Peyer's patch (tissue), 4 donors: Measurements from ENCODE around the gene GPR183. TPM values are rescaled to one million over a fixed set of nuclear protein-coding genes. Genes with fewer than 3 reads are reported as not detected.

Experiments
- DNase-seq, 3 donors: peaks; one replicate each; pipeline ENCODE4 v3.0.0-alpha.2; 2017 to 2019
- H3K27ac ChIP-seq, 4 donors: fragments of 200-600 bp; sonication (generic); one replicate each; pipeline ENCODE4 v1.5.1; 2016 to 2019
- H3K27me3 ChIP-seq, 2 donors: fragments of 200-600 bp; sonication (generic); one replicate each; pipeline ENCODE4 v1.5.1; 2019
- H3K36me3 ChIP-seq, 3 donors: fragments of 200-600 bp; sonication (generic); one replicate each; pipeline ENCODE4 v1.5.1; 2016 to 2019
- H3K4me1 ChIP-seq, 4 donors: fragments of 200-600 bp; sonication (generic); one replicate each; pipeline ENCODE4 v1.5.1; 2016 to 2019
- H3K4me3 ChIP-seq, 4 donors: fragments of 200-600 bp; sonication (generic); 1 replicate in 3 of 4; 2 replicates in 1 of 4; pipeline ENCODE4 v1.5.1; 2016 to 2019; ENCODE audit warnings: mild to moderate bottlenecking in 1 of 4
- H3K9me3 ChIP-seq, 4 donors: fragments of 200-600 bp; sonication (generic); one replicate each; pipeline ENCODE4 v1.5.1; 2016 to 2019; ENCODE audit warnings: mild to moderate bottlenecking in 1 of 4
- POLR2A ChIP-seq, 2 donors: fragments of 450-650 bp; IDR thresholded peaks; one replicate each; pipeline ENCODE4 v1.5.1; 2017; ENCODE audit warnings: antibody characterized with exemption in 2 of 2, mild to moderate bottlenecking in 2 of 2, moderate library complexity in 2 of 2
- total RNA-seq, 4 donors: library from RNA; depleted of rRNA; stranded (reverse); fragments of >200 nt; gene quantifications; one replicate each; pipeline ENCODE4 v1.1.0, GENCODE V29; 2016
- TF ChIP-seq, protein P1 (sequence below), 6 experiments: fragments of 450-650 bp in 4 of 6; fragments of 200-600 bp in 2 of 6; sonication (generic) in 1 of 6; IDR thresholded peaks; one replicate each; pipeline ENCODE4 v1.5.1; 2017 to 2019; ENCODE audit warnings: antibody characterized with exemption in 6 of 6, mild to moderate bottlenecking in 3 of 6, moderate library complexity in 1 of 6

The GPR183 gene
- total RNA-seq, 4 donors from 2014 or later, result 1.1 to 24.8 (median 3.9) TPM

DNA sequence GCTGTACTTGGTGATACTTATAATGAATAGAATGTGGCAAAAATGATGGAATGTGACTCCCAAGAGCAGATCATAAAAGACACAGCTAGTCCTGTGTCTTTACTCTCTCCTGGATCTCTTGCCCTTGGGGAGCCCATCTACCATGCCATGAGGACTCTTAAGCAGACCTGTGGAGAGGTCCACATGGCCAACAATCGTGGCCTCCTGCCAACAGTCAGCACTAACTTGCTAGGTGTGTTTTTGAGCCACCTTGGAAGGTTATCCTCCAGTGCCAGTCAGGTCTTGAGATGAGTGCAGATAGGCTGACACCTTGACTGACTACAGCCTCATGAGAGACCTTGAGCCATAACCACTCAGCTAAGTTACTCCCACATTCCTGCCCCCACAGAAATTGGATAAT, 22.3 kb upstream of the GPR183 start:
- Histone ChIP-seq H3K36me3 (peaks cover 0 to 18% (median 0%) of the 10 kb centered on the region in 3 donors), H3K27me3 (no peaks in the 10 kb centered on the region), H3K4me3 (no peak overlapping the region), H3K4me1 (peaks cover 0 to 14% (median 2%) of the 10 kb centered on the region in 4 donors), H3K9me3 (no peaks in the 10 kb centered on the region), H3K27ac (no peak overlapping the region)
- no peak for DNase-seq
- no peak for TF ChIP-seq POLR2A (IDR thresholded peaks at IDR 0.05)
- TF ChIP-seq, protein P1, sequence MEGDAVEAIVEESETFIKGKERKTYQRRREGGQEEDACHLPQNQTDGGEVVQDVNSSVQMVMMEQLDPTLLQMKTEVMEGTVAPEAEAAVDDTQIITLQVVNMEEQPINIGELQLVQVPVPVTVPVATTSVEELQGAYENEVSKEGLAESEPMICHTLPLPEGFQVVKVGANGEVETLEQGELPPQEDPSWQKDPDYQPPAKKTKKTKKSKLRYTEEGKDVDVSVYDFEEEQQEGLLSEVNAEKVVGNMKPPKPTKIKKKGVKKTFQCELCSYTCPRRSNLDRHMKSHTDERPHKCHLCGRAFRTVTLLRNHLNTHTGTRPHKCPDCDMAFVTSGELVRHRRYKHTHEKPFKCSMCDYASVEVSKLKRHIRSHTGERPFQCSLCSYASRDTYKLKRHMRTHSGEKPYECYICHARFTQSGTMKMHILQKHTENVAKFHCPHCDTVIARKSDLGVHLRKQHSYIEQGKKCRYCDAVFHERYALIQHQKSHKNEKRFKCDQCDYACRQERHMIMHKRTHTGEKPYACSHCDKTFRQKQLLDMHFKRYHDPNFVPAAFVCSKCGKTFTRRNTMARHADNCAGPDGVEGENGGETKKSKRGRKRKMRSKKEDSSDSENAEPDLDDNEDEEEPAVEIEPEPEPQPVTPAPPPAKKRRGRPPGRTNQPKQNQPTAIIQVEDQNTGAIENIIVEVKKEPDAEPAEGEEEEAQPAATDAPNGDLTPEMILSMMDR (IDR thresholded peaks at IDR 0.05), result no peak

DNA sequence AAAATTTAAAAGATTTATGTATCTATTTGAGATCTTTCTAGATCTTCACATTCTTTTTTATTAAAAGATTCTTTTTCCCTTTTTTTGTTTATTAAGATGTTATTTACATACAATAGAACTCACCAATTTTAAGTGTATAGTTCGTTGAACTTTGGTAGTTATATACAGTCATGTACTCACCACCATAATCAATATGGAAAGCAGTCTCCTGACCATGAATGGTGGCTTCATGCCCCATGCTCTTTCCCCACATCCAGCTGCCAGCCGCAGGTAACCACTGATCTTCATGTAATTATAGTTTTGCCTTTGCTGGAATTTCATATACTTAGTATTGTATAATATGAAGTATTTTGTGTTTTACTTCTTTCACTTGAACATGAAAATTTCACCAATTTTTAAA, 20.6 kb upstream of the GPR183 start:
- no peak for DNase-seq
- no peak overlapping the region for H3K4me3 ChIP-seq
- no peaks in the 10 kb centered on the region for H3K27me3 ChIP-seq
- H3K9me3 ChIP-seq, result no peaks in the 10 kb centered on the region
- peaks cover 0 to 23% (median 2%) of the 10 kb centered on the region in 4 donors for H3K4me1 ChIP-seq
- TF ChIP-seq, protein P1 (IDR thresholded peaks at IDR 0.05), result no peak
- no peak for TF ChIP-seq POLR2A (IDR thresholded peaks at IDR 0.05)
- peaks cover 0 to 18% (median 0%) of the 10 kb centered on the region in 3 donors for H3K36me3 ChIP-seq
- H3K27ac ChIP-seq, result no peak overlapping the region

DNA sequence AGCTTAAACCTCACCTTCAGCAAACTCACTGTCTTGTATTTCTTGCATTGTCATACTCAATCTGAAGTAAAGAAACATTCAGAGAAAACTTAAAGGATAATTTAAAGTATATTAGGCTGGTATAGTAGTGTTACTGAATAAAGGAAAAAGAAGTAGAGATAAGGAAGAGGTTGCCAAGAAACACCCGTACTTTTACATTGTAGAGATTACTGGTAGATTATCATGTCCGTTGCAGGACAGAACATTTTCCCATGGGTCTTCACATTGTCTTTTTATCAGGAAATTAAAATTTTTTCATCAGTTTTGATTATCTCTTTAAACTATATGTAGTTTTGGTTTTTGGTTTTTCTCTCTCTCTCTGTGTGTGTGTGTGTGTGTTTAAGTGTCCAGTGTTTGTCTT, 19.9 kb upstream of the GPR183 start:
- DNase-seq, result no peak
- Histone ChIP-seq H3K9me3 (no peaks in the 10 kb centered on the region), H3K4me3 (no peak overlapping the region), H3K36me3 (peaks cover 0 to 15% (median 0%) of the 10 kb centered on the region in 3 donors), H3K27ac (no peak overlapping the region), H3K4me1 (peaks cover 0 to 24% (median 2%) of the 10 kb centered on the region in 4 donors), H3K27me3 (no peaks in the 10 kb centered on the region)
- no peak for TF ChIP-seq POLR2A (IDR thresholded peaks at IDR 0.05)
- TF ChIP-seq, protein P1 (IDR thresholded peaks at IDR 0.05), result no peak

DNA sequence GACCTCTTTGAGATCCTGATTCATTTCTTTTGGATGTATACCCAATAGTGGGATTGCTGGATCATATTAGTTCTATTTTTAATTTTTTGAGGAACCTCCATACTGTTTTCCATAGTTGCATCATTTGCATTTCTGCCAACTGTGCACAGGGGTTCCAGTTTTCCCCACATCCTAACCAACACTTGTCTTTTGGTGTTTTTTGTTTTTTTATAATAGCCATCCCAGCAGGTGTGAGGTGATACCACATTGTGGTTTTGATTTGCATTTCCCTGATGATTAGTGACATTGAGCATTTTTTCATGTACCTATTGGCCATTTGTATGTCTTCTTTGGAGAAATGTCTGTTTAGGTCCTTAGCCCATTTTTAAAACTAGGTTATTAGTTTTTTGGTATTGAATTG, 18.8 kb upstream of the GPR183 start:
- H3K27me3 ChIP-seq, result no peaks in the 10 kb centered on the region
- no peak overlapping the region for H3K4me3 ChIP-seq
- TF ChIP-seq, protein P1 (IDR thresholded peaks at IDR 0.05), result no peak
- TF ChIP-seq POLR2A (IDR thresholded peaks at IDR 0.05), result no peak
- H3K27ac ChIP-seq, result no peak overlapping the region
- no peaks in the 10 kb centered on the region for H3K9me3 ChIP-seq
- peaks cover 0 to 15% (median 0%) of the 10 kb centered on the region in 3 donors for H3K36me3 ChIP-seq
- peaks cover 0 to 27% (median 3%) of the 10 kb centered on the region in 4 donors for H3K4me1 ChIP-seq
- DNase-seq, result no peak

DNA sequence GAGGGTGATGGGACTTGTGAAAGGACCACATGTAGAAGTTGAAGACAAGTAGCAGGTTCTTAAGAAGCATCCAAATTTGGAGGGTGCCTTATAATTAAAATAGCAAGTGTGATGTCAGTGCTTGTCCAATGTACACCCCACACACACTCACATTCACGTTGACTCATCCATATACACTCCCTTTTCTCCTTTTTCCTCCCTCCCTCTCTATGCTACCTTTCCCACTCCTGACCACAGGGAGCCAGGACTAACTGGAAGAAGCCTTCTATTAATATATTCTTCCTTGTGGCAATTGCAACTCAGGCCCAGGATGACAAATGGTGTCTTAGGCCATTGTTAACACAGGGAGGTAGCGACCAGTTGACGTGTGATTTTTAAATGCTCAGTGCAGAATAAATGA, 16.3 kb upstream of the GPR183 start:
- H3K4me1 ChIP-seq, result peaks cover 0 to 27% (median 7%) of the 10 kb centered on the region in 4 donors
- H3K4me3 ChIP-seq, result no peak overlapping the region
- no peak for DNase-seq
- TF ChIP-seq, protein P1 (IDR thresholded peaks at IDR 0.05), result no peak
- no peak for TF ChIP-seq POLR2A (IDR thresholded peaks at IDR 0.05)
- H3K27me3 ChIP-seq, result no peaks in the 10 kb centered on the region
- no peaks in the 10 kb centered on the region for H3K9me3 ChIP-seq
- H3K27ac ChIP-seq, result peak overlapping the region in 3 of 4 donors; percentile 50 to 73 (median 54)
- peaks cover 0 to 13% (median 0%) of the 10 kb centered on the region in 3 donors for H3K36me3 ChIP-seq
